ENCODE results near the gene TSPO2.
A peak's percentile ranks its signal among the peaks of the same experiment; 100 is the strongest.

The TSPO2 gene

DNA sequence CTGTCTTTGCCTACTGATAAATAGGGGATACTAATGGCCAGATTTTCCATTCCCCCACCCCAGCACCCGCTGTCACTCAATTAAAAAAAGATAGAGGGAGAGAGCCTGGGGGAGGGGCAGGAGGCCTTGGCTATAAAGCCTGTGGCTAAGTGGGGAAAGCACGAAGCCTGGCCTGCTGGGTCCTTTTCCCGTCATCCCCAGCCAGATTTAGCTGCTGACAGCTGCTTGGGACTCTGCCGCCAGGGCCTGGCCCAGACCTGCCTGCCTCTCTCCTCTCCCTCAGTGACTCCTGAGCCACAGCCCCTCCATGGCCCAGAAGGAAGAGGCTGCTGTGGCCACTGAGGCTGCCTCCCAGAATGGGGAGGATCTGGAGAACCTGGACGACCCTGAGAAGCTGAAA, 10.8 kb downstream of the TSPO2 start, which contains the start of gene APOBEC2:
APOBEC2 (plus strand) TSS at position 162 of the 400 bp plus-strand sequence; CDS start at position 308, 146 bp downstream.
- no peak for DNase-seq

DNA sequence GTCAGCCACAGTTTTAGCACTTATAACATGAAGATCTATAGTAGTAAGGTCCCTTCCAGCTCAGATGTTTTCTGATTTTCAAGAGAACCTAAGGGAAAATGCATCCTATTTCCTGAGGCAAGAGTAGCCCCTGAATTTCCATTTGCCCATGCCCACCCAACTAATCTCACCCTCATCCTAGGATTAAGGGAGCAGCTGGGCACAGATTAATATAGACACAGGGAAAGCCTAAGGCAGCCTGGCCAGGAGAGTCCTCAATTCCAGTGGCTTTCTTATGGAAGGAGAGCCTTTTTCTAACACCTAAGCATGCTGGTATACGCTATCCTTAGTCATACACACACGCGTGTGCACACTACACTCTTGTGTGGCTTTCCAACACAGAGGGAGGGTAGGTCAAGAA, 12.2 kb downstream of the TSPO2 start:
- no peak for DNase-seq

DNA sequence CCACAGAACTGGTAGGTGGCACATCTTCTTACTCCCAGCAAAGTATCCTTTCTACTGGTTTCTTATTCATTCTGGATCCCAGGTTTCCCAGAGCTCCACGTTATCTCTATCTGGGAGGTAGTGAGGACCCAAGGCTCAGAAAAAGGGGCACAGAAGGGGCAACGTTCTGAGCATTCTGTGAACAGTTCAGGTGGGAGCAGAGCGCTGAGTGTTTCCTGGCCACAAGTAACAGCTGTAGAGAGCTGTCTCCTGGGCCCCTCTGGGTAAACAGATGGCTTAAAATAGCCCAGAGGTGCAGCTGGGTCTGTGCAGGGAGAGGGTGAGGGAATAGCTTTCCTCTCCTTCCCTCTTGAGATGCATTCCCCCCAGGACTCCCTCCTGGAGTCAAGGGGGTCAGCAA, 12.9 kb downstream of the TSPO2 start:
- DNase-seq, result no peak

DNA sequence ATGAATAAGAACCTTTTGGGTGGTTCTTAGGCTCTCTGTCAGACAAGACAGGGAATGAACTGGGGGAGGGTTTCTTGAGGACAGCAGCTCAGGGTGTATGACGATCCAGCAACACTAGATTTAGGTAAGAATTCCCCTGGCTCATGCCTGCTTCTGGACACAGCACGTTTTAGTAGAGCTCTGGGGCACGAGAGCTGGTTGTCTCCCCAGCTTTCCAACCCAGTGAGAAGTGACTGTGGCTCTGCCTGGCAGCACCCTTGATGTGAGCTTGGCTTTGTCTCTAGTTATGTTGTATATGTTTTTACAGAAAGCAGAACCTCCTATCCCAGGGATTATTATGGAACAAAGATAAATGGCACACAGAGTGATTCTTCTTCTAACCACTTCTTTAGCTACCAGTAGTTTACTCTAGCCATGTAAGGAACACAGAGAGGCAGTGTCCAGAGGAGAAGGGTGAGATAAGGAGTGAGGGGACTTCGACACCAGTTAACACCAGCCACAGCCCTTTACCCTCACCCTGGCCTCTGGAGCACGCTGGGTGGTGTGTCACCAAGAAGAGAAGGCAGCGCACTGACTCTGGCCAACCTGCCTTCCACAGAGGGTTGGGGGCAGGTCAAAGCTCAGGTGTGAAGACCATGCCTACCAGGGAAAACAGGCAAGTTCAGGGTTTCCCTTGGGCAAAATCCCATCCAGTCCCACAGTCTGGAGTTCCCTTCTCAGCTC, 14.7 kb downstream of the TSPO2 start:
- no peak for DNase-seq

DNA sequence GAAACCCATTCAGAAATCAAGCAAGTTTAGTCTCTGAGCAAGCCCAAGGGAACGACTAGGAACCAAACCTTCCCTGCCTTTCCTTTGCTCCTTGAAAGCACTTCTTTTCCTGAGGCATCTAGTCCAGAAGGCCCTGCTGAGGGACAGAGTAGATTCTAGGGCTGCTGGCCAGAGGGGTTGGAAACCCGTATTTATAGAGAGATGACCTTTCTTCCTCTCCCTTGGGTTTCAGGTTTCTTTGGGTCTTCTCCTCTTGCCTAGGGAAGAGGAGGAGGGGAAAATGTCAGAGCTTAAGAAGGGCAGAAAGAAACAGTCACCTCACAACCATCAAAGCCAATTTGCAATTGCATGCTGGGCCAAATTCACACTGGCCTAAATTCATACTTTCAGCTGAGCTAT, 16.5 kb downstream of the TSPO2 start:
- no peak for DNase-seq

DNA sequence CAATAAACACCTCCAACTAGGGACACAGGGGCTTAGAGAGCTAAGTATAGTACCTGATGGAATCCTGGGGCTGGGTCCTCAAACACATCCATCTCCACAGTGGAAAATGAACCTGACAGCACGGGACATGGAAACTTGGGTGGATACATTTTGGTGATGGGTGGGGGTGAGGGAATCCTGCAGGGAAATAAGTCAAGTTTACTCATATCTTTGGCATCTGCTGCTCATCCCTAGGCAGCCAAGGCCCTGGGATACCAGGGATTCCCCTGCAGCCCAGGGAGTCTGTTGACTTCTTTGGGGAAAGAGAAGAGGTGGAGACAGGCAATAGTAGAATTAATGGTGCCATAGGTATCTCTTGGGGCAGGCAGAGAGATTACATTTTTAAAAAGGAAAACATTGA, 17.3 kb downstream of the TSPO2 start:
- no peak for DNase-seq

DNA sequence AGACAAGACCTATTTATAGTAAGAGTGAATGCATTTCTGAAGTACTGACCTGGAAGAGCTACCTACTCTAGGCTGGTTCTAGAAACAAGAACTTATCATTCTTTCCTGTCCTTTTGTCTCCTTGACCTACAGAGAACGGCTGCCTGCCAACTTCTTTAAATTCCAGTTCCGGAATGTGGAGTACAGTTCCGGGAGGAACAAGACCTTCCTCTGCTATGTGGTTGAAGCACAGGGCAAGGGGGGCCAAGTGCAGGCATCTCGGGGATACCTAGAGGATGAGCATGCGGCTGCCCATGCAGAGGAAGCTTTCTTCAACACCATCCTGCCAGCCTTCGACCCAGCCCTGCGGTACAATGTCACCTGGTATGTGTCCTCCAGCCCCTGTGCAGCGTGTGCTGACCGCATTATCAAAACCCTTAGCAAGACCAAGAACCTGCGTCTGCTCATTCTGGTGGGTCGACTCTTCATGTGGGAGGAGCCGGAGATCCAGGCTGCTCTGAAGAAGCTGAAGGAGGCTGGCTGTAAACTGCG, 19.0 kb downstream of the TSPO2 start:
- DNase-seq, result no peak

DNA sequence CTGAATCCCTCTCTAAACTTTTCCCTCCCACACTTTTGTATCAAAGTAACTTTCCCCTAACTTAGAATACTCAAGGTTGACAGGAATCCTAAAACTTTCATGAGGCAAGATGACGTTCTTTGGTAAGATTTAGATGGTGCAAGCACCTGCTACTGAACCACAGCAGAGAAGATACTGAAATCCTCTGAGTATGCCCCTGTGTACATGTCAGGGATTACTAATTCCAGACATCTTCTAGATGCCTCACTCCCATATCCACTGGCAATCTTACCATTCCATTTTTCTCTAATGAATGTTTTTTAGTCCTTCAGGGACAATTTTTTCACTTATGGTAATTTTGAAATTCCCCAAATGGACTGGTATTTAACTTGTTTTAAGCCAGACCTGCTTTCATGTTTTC, 19.8 kb downstream of the TSPO2 start:
- no peak for DNase-seq

DNA sequence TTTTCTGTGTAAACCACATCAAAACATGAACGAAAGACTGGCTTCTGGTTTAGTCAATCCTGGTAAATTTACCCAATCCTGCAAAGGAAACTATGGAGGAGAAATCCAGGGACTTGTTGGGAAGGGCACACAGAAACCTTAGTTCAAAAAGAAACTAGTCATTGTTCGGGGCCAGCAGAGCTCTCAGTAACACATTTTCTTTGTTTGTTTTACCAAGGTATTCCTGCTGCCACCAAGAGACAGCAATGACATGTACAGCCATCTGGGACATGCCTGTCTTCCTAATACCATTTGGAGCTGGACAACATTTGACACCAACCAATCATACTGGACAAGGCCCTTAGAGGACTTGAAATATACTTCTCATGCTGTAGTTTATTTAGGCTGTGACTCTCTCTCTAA, 21.6 kb downstream of the TSPO2 start:
- no peak for DNase-seq

DNA sequence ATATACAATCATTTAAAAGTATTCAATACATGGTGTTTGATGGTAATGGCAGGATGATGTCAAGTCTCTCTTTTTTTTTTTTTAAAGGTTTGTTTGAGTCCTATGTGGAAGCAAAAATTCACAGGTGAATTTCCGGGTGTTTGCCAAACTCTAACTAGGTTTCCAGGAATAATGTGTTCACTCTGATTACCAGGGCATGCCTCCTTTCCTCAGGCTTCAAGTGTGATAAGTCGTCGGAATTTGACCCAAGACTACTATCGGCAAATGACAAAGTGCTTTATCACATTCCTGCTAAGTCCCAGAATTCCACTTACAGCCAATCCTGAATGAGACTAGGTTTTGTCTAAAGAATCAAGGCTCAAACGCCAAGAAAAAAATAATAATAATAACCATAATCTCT, 22.6 kb downstream of the TSPO2 start:
- no peak for DNase-seq

DNA sequence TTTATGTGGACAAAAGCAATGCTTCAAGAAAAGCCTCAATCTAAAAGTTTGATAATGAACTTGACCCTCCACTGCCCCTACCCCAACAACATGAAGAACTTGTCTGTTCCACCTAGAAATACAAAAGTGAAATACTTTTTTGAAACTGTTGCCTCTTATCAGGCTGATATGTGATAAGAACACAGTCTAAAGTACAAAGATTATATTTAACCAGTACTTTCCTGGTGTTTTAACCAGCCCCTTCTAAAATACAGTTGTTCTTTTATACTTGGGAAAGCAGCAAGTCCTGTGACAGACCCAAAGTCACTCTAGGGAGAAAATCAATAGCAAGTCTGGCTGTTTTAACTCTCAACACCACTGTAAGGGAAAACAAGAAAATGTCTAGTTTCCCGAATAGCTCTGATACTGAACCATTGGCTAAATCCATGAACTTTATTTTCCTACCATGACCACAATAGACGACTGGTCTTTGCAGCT, 23.3 kb downstream of the TSPO2 start:
- no peak for DNase-seq

DNA sequence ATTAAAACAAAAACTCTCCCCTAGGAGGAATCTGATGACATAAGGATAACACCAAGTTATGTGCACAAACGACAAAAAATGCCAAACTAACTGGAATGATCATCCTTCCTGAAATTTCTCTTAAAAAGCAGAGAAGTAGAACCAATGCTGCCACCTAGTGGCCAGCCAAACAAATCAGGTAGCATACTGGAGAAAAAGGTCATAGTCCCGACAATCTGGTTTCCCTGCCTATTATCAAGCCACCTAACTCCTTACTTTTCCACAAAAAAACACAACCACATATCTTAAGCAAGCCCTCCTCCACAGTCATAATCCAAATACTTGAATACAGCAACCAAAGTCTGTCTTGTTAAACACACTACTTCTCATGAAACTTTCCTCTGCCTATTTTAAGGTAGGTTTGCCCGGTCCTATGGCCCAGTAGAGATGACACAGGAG, 24.6 kb downstream of the TSPO2 start:
- DNase-seq, result peak; percentile 60

DNA sequence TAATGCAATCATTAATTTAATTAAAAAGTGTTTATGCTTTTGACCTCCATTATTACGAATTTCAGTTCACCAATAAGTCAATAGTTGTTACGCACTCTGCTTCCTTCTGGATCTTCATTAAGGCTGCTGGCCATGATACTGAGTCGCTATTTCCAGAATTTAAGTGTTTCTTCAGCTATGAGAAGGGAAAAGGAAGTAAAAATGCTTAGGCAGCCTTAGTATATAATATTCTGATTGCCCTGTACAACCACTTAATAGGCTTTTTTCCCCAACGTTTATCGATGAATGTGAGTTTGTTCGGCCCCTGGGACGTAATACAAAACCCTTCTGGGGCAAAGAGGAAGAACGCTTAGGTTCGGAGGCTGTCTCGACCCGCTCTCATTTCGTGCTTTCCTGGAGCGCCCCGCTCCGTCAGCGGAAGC, 29.2 kb downstream of the TSPO2 start:
- no peak for DNase-seq

DNA sequence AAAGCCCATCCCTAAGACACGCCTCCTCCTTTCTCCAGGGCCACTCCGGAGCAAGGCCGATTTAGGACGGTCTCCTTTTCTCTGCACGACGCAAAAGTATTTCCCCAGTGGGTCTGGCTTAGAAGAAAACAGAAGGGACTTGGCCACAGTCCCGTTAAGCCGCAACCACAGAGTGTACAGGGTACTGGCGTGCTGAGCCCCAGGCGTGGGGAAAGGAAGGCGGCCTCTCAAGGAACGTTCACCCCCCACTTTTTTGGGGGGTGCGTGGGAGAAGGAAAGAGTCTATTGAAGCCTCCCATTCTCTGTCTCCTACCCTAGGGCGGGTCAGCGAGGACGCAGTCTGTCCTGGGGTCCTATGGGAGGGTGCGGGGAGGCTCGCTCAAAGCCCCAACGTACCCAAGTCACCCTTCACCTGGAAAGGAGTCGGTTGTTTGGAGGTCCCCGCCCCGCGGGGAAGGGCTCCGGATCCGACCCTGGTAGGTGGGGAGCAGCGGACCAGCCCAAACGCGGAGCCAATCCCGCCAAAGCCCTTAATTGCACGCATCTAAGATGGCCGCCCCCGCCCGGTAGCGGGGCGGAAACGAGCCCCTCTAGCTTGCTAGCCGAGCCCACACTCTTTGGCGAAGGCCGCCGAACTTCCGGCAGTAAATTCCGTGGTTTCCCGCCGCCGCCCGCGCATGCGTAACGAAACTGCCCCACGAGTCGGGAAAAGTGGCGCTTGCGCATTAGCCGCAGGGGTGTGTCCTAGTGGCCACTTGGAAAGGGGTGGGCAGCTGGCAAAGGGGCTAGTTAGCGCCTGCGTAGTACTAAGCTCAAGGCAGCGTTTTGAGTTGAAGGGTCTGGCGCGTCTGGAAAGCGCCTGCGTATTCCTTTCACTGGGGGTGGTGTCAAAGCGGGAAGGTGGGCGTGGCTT, 29.9 kb downstream of the TSPO2 start, which contains the start of gene OARD1:
OARD1 (minus strand) TSS at position 434 of the 913 bp plus-strand sequence. CDS start 722 bp downstream, outside the sequence.
- peak; percentile 100 for DNase-seq

DNA sequence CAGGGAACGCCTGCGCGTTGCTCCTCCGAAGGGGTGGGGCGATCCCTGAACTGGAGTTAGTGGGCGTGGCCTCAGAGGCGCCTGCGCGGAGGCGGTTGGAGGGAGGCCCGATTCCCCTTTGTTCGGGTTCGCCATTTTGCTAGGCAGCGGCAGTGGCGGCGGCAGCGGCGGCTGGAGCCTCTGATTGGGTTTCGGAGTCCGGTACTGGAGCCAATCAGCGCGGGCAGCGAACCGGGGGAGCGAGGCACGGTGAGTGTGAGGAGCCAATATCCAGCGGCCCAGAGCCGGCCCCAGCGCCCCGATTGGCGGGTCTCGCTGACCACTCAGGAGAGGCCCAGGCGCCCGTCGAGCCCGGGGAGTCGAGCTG, 30.6 kb downstream of the TSPO2 start, which contains the start of gene NFYA:
NFYA (plus strand) TSS at position 139 of the 367 bp plus-strand sequence. CDS start 6,116 bp downstream, outside the sequence.
- DNase-seq, result no peak

DNA sequence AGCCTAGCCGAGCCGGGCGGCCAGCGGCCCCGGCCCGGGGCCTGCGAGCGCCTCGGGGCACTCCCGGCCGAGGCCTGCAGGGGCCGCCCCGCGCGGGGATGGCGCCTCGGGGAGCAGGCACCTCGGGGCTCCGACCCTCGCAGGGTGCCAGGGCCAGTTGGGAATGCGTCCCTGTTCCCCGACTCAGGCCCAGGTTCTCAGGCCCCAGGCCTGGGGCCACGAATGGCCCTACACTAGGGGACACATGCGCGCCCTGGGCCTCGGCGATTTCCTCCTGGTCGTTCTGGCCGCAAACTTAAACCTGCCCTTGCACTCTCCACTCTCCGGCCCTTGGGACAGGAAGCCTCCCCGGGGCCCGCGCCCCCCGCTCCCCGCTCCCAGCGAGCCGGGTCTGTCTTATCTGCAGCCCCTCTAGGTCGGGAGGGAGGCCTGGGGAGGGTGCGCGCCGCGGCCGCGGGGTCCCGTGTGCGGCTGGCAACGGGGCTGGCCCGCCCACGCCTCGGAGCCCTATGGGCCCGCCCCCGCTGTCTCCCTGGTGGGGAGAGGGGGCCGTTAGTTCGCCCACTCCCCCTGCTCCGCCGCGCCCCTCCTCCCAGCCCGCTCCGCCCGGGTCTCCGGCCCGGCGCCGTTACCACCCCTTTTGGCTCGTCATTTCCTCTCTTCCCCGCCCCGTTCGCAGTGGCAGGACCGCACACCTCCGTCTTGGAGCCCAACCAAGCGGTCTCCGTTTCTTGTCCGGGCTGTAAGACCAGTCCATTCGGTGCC, 31.1 kb downstream of the TSPO2 start:
- peak; percentile 91 for DNase-seq

DNA sequence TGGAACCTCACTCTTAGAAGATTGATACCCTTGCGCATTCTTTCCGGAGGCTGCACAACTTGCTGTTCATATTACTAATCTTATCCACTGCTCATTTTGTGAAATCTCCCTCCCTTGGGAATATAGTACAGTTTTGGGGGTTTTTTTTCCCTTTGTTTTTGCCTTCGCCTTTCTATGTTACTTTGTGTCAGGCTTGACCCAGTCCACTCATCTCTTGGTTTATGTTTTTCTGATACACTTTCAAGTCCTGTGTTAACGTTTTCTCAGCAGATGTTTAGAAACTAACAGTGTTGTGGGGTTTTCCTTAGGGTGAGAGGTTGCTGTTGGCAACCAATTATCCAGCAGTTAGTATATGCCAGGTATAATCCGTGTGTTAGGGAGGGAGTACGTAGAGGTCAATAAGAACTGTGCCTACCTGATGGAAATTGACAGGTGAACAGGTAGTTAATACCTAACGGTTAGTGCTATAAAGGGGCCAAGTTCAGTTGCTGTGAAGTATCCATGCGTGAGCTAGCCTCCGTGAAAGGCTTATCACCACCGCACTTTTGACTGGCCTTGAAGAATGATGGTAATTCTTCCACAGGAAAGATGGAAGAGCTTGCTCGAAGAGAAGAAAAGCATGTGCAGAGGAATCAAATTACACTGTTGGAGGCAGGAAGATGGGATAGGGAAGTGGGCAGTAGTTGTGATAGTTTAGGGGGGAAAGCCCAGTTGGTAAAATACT, 31.9 kb downstream of the TSPO2 start:
- DNase-seq, result peak; percentile 17

DNA sequence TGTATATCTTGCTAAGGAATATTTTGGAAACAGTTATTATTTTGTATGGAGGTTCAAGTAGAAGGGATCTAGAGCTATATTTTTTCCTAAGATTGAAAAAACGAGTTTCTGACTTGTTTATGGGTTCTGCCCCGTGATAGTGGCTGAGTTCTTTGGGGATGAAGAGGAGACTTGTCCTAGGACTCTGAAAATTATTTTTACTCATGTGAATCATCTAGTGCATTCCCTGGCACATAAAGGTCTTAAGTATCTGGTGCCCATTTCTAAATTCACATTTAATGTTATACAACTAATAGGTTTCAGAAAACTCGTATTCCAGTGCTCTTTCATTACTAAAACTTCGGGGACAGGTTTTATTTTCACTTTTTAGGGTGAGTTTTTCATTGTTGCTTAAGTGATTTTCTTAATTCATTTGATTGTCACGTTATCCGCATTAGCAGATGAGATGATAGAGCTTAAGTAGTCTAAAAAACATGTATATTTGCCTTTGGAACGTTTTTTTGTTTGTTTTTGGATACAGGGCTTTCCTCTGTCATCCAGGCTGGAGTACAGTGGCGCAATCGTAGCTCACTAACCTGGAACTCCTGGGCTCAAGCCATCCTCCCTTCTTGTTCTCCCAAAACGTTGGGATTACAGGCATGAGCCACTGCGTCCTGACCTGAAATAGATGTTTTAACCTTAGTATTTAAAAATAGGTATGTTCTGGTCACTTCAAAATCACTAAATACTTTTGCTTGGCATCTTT, 32.6 kb downstream of the TSPO2 start:
- DNase-seq, result no peak

DNA sequence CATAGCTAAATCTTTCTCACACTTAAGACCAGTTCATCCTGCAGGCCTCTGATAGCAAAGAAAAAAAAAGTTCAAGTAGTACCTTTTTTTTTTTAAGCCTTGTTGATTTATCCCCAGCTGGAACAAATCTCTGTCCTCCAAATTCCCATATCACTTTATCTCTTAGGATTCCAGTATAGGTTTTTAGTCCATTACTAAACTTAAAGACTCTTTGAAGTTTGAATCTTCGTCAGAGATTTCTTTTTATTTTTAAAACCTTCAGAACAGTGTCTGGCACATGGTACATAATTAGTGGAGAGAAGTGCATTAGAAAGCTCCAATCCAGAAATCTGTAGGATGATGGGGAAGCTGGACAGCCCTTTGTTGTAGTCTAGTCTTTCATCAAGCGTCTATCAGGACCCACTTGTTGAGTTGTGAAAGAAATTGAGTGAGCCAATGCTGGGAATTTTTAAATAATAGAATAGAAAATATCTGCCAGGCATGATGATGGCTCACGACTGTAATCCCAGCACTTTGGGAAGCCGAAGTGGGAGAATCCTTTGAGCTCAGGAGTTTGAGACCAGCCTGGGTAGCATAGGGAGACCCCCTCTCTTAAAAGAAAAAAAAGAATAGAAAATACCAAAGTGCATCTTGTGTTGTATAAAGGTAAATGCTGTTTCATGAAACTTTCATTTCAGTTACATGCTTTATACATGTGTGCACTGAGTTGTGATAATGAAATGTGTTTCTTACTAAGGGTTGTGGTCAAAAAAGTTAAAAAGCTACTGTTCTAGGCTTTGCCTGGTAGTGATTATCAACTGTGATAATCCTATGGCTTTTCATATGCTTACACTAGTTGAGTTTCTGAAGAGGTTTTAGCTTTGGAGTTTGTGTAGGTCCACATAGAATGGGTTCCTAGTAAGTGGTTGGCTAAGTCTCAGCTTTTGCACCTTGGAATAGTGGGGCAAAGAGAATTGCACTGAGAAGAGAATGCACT, 33.7 kb downstream of the TSPO2 start:
- no peak for DNase-seq

DNA sequence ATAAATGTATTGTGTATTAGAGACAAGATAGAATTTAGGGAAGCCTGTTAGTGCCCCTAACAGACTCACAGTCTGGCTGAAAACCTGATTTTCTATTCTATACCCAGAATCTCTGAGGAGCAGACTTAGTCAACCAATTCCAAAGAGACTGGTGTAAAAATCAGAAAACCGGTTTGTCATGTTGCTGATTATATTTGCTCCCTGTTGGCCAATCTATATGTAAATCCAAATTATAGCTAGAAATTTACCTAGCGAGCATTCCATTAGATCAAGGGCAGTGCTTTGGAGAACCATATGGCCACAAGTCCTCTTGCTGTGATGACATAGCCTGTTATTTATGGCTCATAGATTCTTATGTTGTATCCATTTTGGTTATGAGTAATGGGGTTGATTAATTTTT, 35.3 kb downstream of the TSPO2 start:
- no peak for DNase-seq

Measured in activated CD4-positive, alpha-beta T cell treated with anti-CD3 and anti-CD28 coated beads, Interleukin-2, Interleukin-6, amounts not matched to agents 100 ng/mL and 50 ng/mL, durations not matched to agents 16 hours and 8 hours (primary cell).